ENCODE results near the gene DKK2.
"Not testable (repeated sequence)": the region's sequence is repeated elsewhere in the genome, so short reads cannot be mapped to it uniquely, and the experiment has no call there.

The DKK2 gene

GRCh38 chr4:106941841-106942240 is 94.3 kb downstream of the DKK2 start:
- no peaks in the 10 kb centered on the region for H3K27me3 ChIP-seq (ENCODE audit: insufficient read depth, poor library complexity, severe bottlenecking)
- H3K27ac ChIP-seq (ENCODE audit: poor library complexity, severe bottlenecking): no peak overlapping the region
- H3K9me3 ChIP-seq (ENCODE audit: severe bottlenecking): no peaks in the 10 kb centered on the region
- DNase-seq (ENCODE audit: low spot score): no peak
- H3K36me3 ChIP-seq (ENCODE audit: low read depth): no peaks in the 10 kb centered on the region
- H3K4me1 ChIP-seq (ENCODE audit: insufficient read depth, poor library complexity, severe bottlenecking): no peaks in the 10 kb centered on the region
- no peak for TF ChIP-seq CTCF (IDR thresholded peaks at IDR 0.05; ENCODE audit: poor library complexity, severe bottlenecking)
- no peak for ATAC-seq (ENCODE audit: low read depth)
- H3K4me3 ChIP-seq (ENCODE audit: severe bottlenecking): no peak overlapping the region

- no peaks in the 10 kb centered on the region for H3K27me3 ChIP-seq (ENCODE audit: insufficient read depth, poor library complexity, severe bottlenecking)
- no peaks in the 10 kb centered on the region for H3K36me3 ChIP-seq (ENCODE audit: low read depth)
- ATAC-seq (ENCODE audit: low read depth): no peak
- H3K9me3 ChIP-seq (ENCODE audit: severe bottlenecking): no peaks in the 10 kb centered on the region
- no peaks in the 10 kb centered on the region for H3K4me1 ChIP-seq (ENCODE audit: insufficient read depth, poor library complexity, severe bottlenecking)
- no peak overlapping the region for H3K27ac ChIP-seq (ENCODE audit: poor library complexity, severe bottlenecking)
- DNase-seq (ENCODE audit: low spot score): no peak
- H3K4me3 ChIP-seq (ENCODE audit: severe bottlenecking): no peak overlapping the region
- TF ChIP-seq CTCF (IDR thresholded peaks at IDR 0.05; ENCODE audit: poor library complexity, severe bottlenecking): no peak
Observed at GRCh38 chr4:106930522-106930921, 105.6 kb downstream of the DKK2 start.

GRCh38 chr4:106929248-106929647 is 106.9 kb downstream of the DKK2 start:
- ATAC-seq (ENCODE audit: low read depth) (no peak), DNase-seq (ENCODE audit: low spot score) (no peak)
- Histone ChIP-seq H3K27ac (ENCODE audit: poor library complexity, severe bottlenecking) (no peak overlapping the region), H3K36me3 (ENCODE audit: low read depth) (no peaks in the 10 kb centered on the region), H3K9me3 (ENCODE audit: severe bottlenecking) (no peaks in the 10 kb centered on the region), H3K4me1 (ENCODE audit: insufficient read depth, poor library complexity, severe bottlenecking) (no peaks in the 10 kb centered on the region), H3K27me3 (ENCODE audit: insufficient read depth, poor library complexity, severe bottlenecking) (no peaks in the 10 kb centered on the region), H3K4me3 (ENCODE audit: severe bottlenecking) (no peak overlapping the region)
- no peak for TF ChIP-seq CTCF (IDR thresholded peaks at IDR 0.05; ENCODE audit: poor library complexity, severe bottlenecking)

DNA sequence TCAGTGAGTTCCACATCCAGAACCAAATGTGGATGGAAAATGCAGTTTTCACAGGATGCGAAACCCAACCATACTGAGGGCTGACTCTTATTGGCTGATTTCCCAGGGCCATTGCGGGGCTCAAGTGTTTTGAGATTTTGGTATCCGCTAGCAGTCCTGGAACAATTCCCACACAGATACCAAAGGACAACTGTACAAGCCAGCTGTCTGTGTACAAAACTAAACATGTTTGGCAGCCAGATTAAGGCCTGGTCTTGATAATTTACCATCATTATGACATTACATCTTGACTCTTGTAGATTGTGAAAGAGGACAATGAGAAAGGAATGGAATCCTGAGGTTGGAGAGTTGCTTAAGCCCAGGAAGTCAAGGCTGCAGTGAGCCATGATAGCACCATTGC is 121.9 kb downstream of the DKK2 start:
- Histone ChIP-seq H3K9me3 (ENCODE audit: severe bottlenecking) (peaks cover 2% of the 10 kb centered on the region), H3K4me1 (ENCODE audit: insufficient read depth, poor library complexity, severe bottlenecking) (no peaks in the 10 kb centered on the region), H3K4me3 (ENCODE audit: severe bottlenecking) (no peak overlapping the region), H3K27ac (ENCODE audit: poor library complexity, severe bottlenecking) (no peak overlapping the region), H3K27me3 (ENCODE audit: insufficient read depth, poor library complexity, severe bottlenecking) (peaks cover 4% of the 10 kb centered on the region), H3K36me3 (ENCODE audit: low read depth) (no peaks in the 10 kb centered on the region)
- ATAC-seq (ENCODE audit: low read depth): no peak
- DNase-seq (ENCODE audit: low spot score): no peak
- no peak for TF ChIP-seq CTCF (IDR thresholded peaks at IDR 0.05; ENCODE audit: poor library complexity, severe bottlenecking)

DNA sequence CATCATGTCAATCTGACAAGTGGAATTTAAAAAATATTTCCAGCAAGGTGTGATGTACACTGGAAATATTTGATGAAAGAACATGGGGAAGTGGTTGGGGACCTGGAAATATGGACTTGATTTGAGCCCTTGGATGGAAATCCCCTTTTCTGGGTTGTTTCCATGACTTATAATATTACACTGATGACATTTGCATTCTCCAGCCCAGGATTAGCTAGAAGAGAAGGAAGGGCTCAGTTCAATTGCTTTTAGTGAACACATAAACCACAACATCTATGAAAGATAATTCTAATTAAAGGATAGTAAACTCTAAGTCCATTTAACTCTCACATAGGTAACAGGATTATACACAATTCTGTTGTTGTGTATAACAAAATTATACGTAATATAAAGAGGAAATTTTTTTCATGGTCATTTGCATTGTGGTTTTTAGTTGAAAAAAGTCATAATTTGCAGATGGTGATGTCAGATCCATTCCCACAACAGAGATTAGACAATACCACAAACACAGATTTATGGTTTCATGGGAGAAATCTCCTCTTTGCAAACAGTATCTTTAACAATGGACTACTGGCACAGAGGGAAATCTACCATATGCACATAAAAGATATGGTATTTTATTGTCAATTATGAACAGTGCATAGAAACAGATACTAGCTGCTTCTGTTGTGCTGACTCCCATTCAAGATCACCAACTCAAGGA is 126.5 kb downstream of the DKK2 start:
- H3K4me1 ChIP-seq (ENCODE audit: insufficient read depth, poor library complexity, severe bottlenecking): no peaks in the 10 kb centered on the region
- no peaks in the 10 kb centered on the region for H3K36me3 ChIP-seq (ENCODE audit: low read depth)
- TF ChIP-seq CTCF (IDR thresholded peaks at IDR 0.05; ENCODE audit: poor library complexity, severe bottlenecking): no peak
- no peak overlapping the region for H3K27ac ChIP-seq (ENCODE audit: poor library complexity, severe bottlenecking)
- peaks cover 4% of the 10 kb centered on the region for H3K27me3 ChIP-seq (ENCODE audit: insufficient read depth, poor library complexity, severe bottlenecking)
- peaks cover 2% of the 10 kb centered on the region for H3K9me3 ChIP-seq (ENCODE audit: severe bottlenecking)
- no peak for ATAC-seq (ENCODE audit: low read depth)
- no peak overlapping the region for H3K4me3 ChIP-seq (ENCODE audit: severe bottlenecking)
- no peak for DNase-seq (ENCODE audit: low spot score)

GRCh38 chr4:106908049-106908448 is 128.1 kb downstream of the DKK2 start:
- not testable (repeated sequence) for H3K36me3 ChIP-seq (ENCODE audit: low read depth); H3K27ac ChIP-seq (ENCODE audit: poor library complexity, severe bottlenecking); H3K4me1 ChIP-seq (ENCODE audit: insufficient read depth, poor library complexity, severe bottlenecking); H3K9me3 ChIP-seq (ENCODE audit: severe bottlenecking); H3K27me3 ChIP-seq (ENCODE audit: insufficient read depth, poor library complexity, severe bottlenecking); ATAC-seq (ENCODE audit: low read depth); H3K4me3 ChIP-seq (ENCODE audit: severe bottlenecking); DNase-seq (ENCODE audit: low spot score)

Measured in RWPE2 (cell line).